ENCODE results near the gene REEP3. TPM values are rescaled to one million over a fixed set of nuclear protein-coding genes. Genes with fewer than 3 reads are reported as not detected.
"Not testable (repeated sequence)": the region's sequence is repeated elsewhere in the genome, so short reads cannot be mapped to it uniquely, and the experiment has no call there.

Gene REEP3
- total and polyA plus RNA-seq, 2 experiments from 2014 or later: 69.9 to 72.1 TPM

GRCh38 chr10:63494951-63495350 lies 26.2 kb upstream of the REEP3 start:
- no peaks in the 10 kb centered on the region for H4K20me1 ChIP-seq (ENCODE audit: insufficient read depth)
- H3K4me2 ChIP-seq (ENCODE audit: unreplicated experiment): no peak overlapping the region
- no peaks in the 10 kb centered on the region for H3K9me2 ChIP-seq (ENCODE audit: insufficient read depth)
- no peaks in the 10 kb centered on the region for H3K27me3 ChIP-seq (replicated peaks; ENCODE audit: insufficient read depth)
- WGBS, 2 experiments (ENCODE audit: low coverage in 1 of 2, low lambda C conversion rate in 2 of 2, missing lambda C conversion rate in 2 of 2): 97% methylated on average over 2 of the region's 2 CpGs
- no peak overlapping the region for H3K4me3 ChIP-seq
- peaks cover 16% of the 10 kb centered on the region for H3F3A ChIP-seq (ENCODE audit: insufficient read depth)
- H2AFZ ChIP-seq: no peak overlapping the region
- in situ Hi-C loops (cut with MboI): no loop called here
- DNase-seq: no peak
- TF ChIP-seq EZH2 (IDR thresholded peaks at IDR 0.05; ENCODE audit: insufficient read depth, poor library complexity, severe bottlenecking) (no peak), EZH2phosphoT487 (IDR thresholded peaks at IDR 0.05; ENCODE audit: insufficient read depth, low read depth) (no peak)
- H3K36me3 ChIP-seq (ENCODE audit: low read depth): no peaks in the 10 kb centered on the region
- H3K27ac ChIP-seq: no peak overlapping the region
- no peaks in the 10 kb centered on the region for H3K9me3 ChIP-seq (ENCODE audit: low read depth)
- peaks cover 92% of the 10 kb centered on the region for H3K79me2 ChIP-seq (ENCODE audit: insufficient read depth)
- peaks cover 16% of the 10 kb centered on the region for H3K4me1 ChIP-seq (ENCODE audit: insufficient read depth)
- no peak overlapping the region for H3K9ac ChIP-seq

- Histone ChIP-seq H3K9me3 (ENCODE audit: low read depth) (no peaks in the 10 kb centered on the region), H4K20me1 (ENCODE audit: insufficient read depth) (no peaks in the 10 kb centered on the region), H3K79me2 (ENCODE audit: insufficient read depth) (peaks cover 97% of the 10 kb centered on the region), H3K36me3 (ENCODE audit: low read depth) (no peaks in the 10 kb centered on the region), H3K9me2 (ENCODE audit: insufficient read depth) (no peaks in the 10 kb centered on the region), H3F3A (ENCODE audit: insufficient read depth) (peaks cover 10% of the 10 kb centered on the region; the same call in 1 of the 2 replicates), H3K4me1 (ENCODE audit: insufficient read depth) (peaks cover 12% of the 10 kb centered on the region), H2AFZ (no peak overlapping the region), H3K4me3 (no peak overlapping the region), H3K27ac (no peak overlapping the region), H3K9ac (no peak overlapping the region), H3K4me2 (ENCODE audit: unreplicated experiment) (no peak overlapping the region), H3K27me3 (replicated peaks; ENCODE audit: insufficient read depth) (no peaks in the 10 kb centered on the region)
- in situ Hi-C loops (cut with MboI): no loop called here
- 31 to 40% methylated on average over 1 of the region's 1 CpG for WGBS, 2 experiments (ENCODE audit: low coverage in 1 of 2, low lambda C conversion rate in 2 of 2, missing lambda C conversion rate in 2 of 2)
- TF ChIP-seq EZH2 (IDR thresholded peaks at IDR 0.05; ENCODE audit: insufficient read depth, poor library complexity, severe bottlenecking) (no peak), EZH2phosphoT487 (IDR thresholded peaks at IDR 0.05; ENCODE audit: insufficient read depth, low read depth) (no peak)
- DNase-seq: no peak
Measured at GRCh38 chr10:63496561-63496960, 24.6 kb upstream of the REEP3 start.

GRCh38 chr10:63497321-63497720 lies 23.9 kb upstream of the REEP3 start:
- H3K9me2 ChIP-seq (ENCODE audit: insufficient read depth): no peaks in the 10 kb centered on the region
- H3K36me3 ChIP-seq (ENCODE audit: low read depth): no peaks in the 10 kb centered on the region
- in situ Hi-C loops (cut with MboI): no loop called here
- H3K4me1 ChIP-seq (ENCODE audit: insufficient read depth): peaks cover 5% of the 10 kb centered on the region
- no peak overlapping the region for H2AFZ ChIP-seq
- no peaks in the 10 kb centered on the region for H3K27me3 ChIP-seq (replicated peaks; ENCODE audit: insufficient read depth)
- H4K20me1 ChIP-seq (ENCODE audit: insufficient read depth): no peaks in the 10 kb centered on the region
- peaks cover 5% of the 10 kb centered on the region; the same call in 1 of the 2 replicates for H3F3A ChIP-seq (ENCODE audit: insufficient read depth)
- H3K79me2 ChIP-seq (ENCODE audit: insufficient read depth): peaks cover 100% of the 10 kb centered on the region
- H3K9ac ChIP-seq: no peak overlapping the region
- H3K9me3 ChIP-seq (ENCODE audit: low read depth): no peaks in the 10 kb centered on the region
- no peak overlapping the region for H3K27ac ChIP-seq
- TF ChIP-seq EZH2 (IDR thresholded peaks at IDR 0.05; ENCODE audit: insufficient read depth, poor library complexity, severe bottlenecking): no peak
- no peak for TF ChIP-seq EZH2phosphoT487 (IDR thresholded peaks at IDR 0.05; ENCODE audit: insufficient read depth, low read depth)
- no peak overlapping the region for H3K4me2 ChIP-seq (ENCODE audit: unreplicated experiment)
- no peak overlapping the region for H3K4me3 ChIP-seq
- WGBS, 2 experiments (ENCODE audit: low coverage in 1 of 2, low lambda C conversion rate in 2 of 2, missing lambda C conversion rate in 2 of 2): 95 to 100% methylated on average over 1 of the region's 1 CpG
- DNase-seq: no peak

- no peak overlapping the region for H3K27ac ChIP-seq
- TF ChIP-seq EZH2 (IDR thresholded peaks at IDR 0.05; ENCODE audit: insufficient read depth, poor library complexity, severe bottlenecking): no peak
- no peak for TF ChIP-seq EZH2phosphoT487 (IDR thresholded peaks at IDR 0.05; ENCODE audit: insufficient read depth, low read depth)
- H3K27me3 ChIP-seq (replicated peaks; ENCODE audit: insufficient read depth): no peaks in the 10 kb centered on the region
- no peak overlapping the region for H2AFZ ChIP-seq
- no peaks in the 10 kb centered on the region for H3K4me1 ChIP-seq (ENCODE audit: insufficient read depth)
- WGBS, 2 experiments (ENCODE audit: low coverage in 1 of 2, low lambda C conversion rate in 2 of 2, missing lambda C conversion rate in 2 of 2): 93 to 97% methylated on average over 1 of the region's 1 CpG
- no peak overlapping the region for H3K4me3 ChIP-seq
- 0 out of 2 replicates have a peak, but pooled peaks cover under 1% of the 10 kb centered on the region for H3F3A ChIP-seq (ENCODE audit: insufficient read depth)
- H4K20me1 ChIP-seq (ENCODE audit: insufficient read depth): 0 out of 2 replicates have a peak, but pooled peaks cover 3% of the 10 kb centered on the region
- no peaks in the 10 kb centered on the region for H3K9me3 ChIP-seq (ENCODE audit: low read depth)
- no peak for DNase-seq
- peaks cover 100% of the 10 kb centered on the region for H3K79me2 ChIP-seq (ENCODE audit: insufficient read depth)
- H3K4me2 ChIP-seq (ENCODE audit: unreplicated experiment): no peak overlapping the region
- no peak overlapping the region for H3K9ac ChIP-seq
- H3K9me2 ChIP-seq (ENCODE audit: insufficient read depth): no peaks in the 10 kb centered on the region
- no peaks in the 10 kb centered on the region for H3K36me3 ChIP-seq (ENCODE audit: low read depth)
- in situ Hi-C loops (cut with MboI): no loop called here
Measured at GRCh38 chr10:63498665-63499064, 22.5 kb upstream of the REEP3 start.

GRCh38 chr10:63500551-63500950 lies 20.6 kb upstream of the REEP3 start:
- in situ Hi-C loops (cut with MboI): not testable (repeated sequence)
- H3K79me2 ChIP-seq (ENCODE audit: insufficient read depth): peaks cover 100% of the 10 kb centered on the region

More at GRCh38 chr10:63500551-63500950, 20.6 kb upstream of the REEP3 start:
- H3K27ac ChIP-seq; H3K36me3 ChIP-seq (ENCODE audit: low read depth); H3F3A ChIP-seq (ENCODE audit: insufficient read depth); H3K4me2 ChIP-seq (ENCODE audit: unreplicated experiment); H2AFZ ChIP-seq; DNase-seq; H3K9me2 ChIP-seq (ENCODE audit: insufficient read depth); H3K9ac ChIP-seq; H3K9me3 ChIP-seq (ENCODE audit: low read depth); H3K27me3 ChIP-seq (replicated peaks; ENCODE audit: insufficient read depth); H3K4me1 ChIP-seq (ENCODE audit: insufficient read depth); H3K4me3 ChIP-seq; H4K20me1 ChIP-seq (ENCODE audit: insufficient read depth): not testable (repeated sequence)
- WGBS, 2 experiments (ENCODE audit: low coverage in 1 of 2, low lambda C conversion rate in 2 of 2, missing lambda C conversion rate in 2 of 2): 86 to 93% methylated on average over 5 of the region's 5 CpGs
